Measurements from ENCODE around the gene CCDC63. TPM values are rescaled to one million over a fixed set of nuclear protein-coding genes. Genes with fewer than 3 reads are reported as not detected.

The CCDC63 gene
- total and polyA plus RNA-seq, 9 of the 15 experiments (the other 6 are each of a cell fraction or from before 2014, with no cell fraction given) = not detected

DNA sequence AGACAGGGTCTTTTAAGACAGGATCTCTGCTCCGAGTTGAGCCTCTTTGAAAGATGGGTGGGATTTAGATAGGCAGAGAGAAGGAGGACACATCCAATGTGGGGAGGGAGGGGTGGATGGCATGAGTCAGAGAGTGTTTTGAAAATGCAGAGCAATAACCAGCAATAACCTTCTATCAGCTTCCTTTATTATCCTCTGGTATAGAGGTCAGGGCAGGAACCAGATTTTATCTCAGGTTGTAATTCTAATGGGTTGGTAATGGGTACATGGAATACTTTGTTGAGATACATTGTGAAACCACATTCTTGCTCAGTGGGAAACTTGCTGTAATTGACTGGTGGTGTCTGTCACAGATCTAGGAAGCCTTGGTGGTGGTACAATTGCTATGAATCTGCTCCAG lies 37.6 kb upstream of the CCDC63 start:
- no peak for TF ChIP-seq IFI16 (CRISPR knock-in tag; IDR thresholded peaks at IDR 0.05)
- TF ChIP-seq CEBPG (CRISPR knock-in tag; IDR thresholded peaks at IDR 0.05) = no peak
- peak in 1 of 2 experiments; percentile 52; a peak in 1 of 4 replicates for TF ChIP-seq CEBPG (tag; conservative IDR thresholded peaks at IDR 0.05 in 1 of 2, IDR thresholded peaks at IDR 0.05 in 1 of 2)
- TF ChIP-seq SNIP1 (IDR thresholded peaks at IDR 0.05; ENCODE audit: low read depth) = no peak
- TF ChIP-seq ZNF384 (IDR thresholded peaks at IDR 0.05; ENCODE audit: low read depth, low read length) = no peak
- TF ChIP-seq PRDM10 (IDR thresholded peaks at IDR 0.05; ENCODE audit: partially characterized antibody) = peak; percentile 21
- Histone ChIP-seq H3K79me2 (ENCODE audit: control insufficient read depth, insufficient read depth, low read length) (no peaks in the 10 kb centered on the region), H3K27me3 (ENCODE audit: control insufficient read depth in 2 of 2, insufficient read depth in 2 of 2, low read length in 2 of 2) (peaks cover 7 to 22% of the 10 kb centered on the region in 2 experiments; a peak in 4 of 5 replicates), H3K4me3 (no peak overlapping the region), H4K20me1 (replicated peaks; ENCODE audit: control insufficient read depth, insufficient read depth, low read length) (no peaks in the 10 kb centered on the region), H3K9ac (ENCODE audit: insufficient read depth in 1 of 2, low read depth in 2 of 2, low read length in 2 of 2) (no peak overlapping the region), H3K36me3 (ENCODE audit: control insufficient read depth, insufficient read depth, low read length) (no peaks in the 10 kb centered on the region), H3K9me1 (ENCODE audit: control insufficient read depth, insufficient read depth, low read length) (no peaks in the 10 kb centered on the region), H3K4me1 (replicated peaks in 1 of 2; ENCODE audit: control insufficient read depth in 2 of 2, insufficient read depth in 2 of 2, low read length in 2 of 2) (no peaks in the 10 kb centered on the region), H3K4me2 (ENCODE audit: insufficient read depth, low read length) (no peak overlapping the region), H3K27ac (ENCODE audit: extremely low read depth, low read depth, low read length) (no peak overlapping the region), H2AFZ (ENCODE audit: low read depth, low read length) (no peak overlapping the region), H3K9me3 (replicated peaks; ENCODE audit: control insufficient read depth, insufficient read depth, low read depth, low read length) (peaks cover 3% of the 10 kb centered on the region)
- FAIRE-seq (no peak), ATAC-seq (no peak), DNase-seq (ENCODE audit: extremely low read depth in 1 of 4, low spot score in 3 of 4) (no peak)
- in situ Hi-C loops (cut with MboI) (no loop called here), intact Hi-C loops (cut with micrococcal nuclease) (no loop called here)
- WGBS (ENCODE audit: insufficient coverage, low coverage, missing lambda C conversion rate) = 8% methylated on average over 1 of the region's 1 CpG
- POLR2A ChIA-PET = interaction anchor here (0.7 to 1.0 kb wide), 2 partner anchors 26 to 372 kb away, joined by 3 read pairs; no protein-coding TSS in a partner anchor
- no TSS peak for BruUV-seq (replicated peaks)
- CTCF ChIA-PET (ENCODE audit: low intra/inter-chr PET ratio) = interaction anchor here (0.7 kb wide), 1 partner anchor 243 kb away, joined by 3 read pairs; no protein-coding TSS in a partner anchor

Measured in K562 (cell line).